LNCAP (cell line): ENCODE data around the gene TMC1.

Experiments
- CTCF ChIP-seq: fragments of 450-650 bp; IDR thresholded peaks from 2 replicates; pipeline ENCODE4 v1.5.1; 2017; ENCODE audit warnings: mild to moderate bottlenecking

The TMC1 gene

GRCh38 chr9:72763022-72763421 lies 241.6 kb downstream of the TMC1 start:
- no peak for TF ChIP-seq CTCF

- TF ChIP-seq CTCF: no peak
Measured at GRCh38 chr9:72769546-72769945, 248.1 kb downstream of the TMC1 start.

- no peak for TF ChIP-seq CTCF
Measured at GRCh38 chr9:72772661-72773060, 251.3 kb downstream of the TMC1 start.

GRCh38 chr9:72773570-72773969 lies 252.2 kb downstream of the TMC1 start:
- no peak for TF ChIP-seq CTCF

- no peak for TF ChIP-seq CTCF
Measured at GRCh38 chr9:72775570-72775969, 254.2 kb downstream of the TMC1 start.

- no peak for TF ChIP-seq CTCF
Measured at GRCh38 chr9:72779614-72780013, 258.2 kb downstream of the TMC1 start.

- TF ChIP-seq CTCF: no peak
Measured at GRCh38 chr9:72786948-72787347, 265.5 kb downstream of the TMC1 start.

- no peak for TF ChIP-seq CTCF
Measured at GRCh38 chr9:72788966-72789735, 267.7 kb downstream of the TMC1 start.
